NB4 (cell line): ENCODE data around the gene SLC9A3.

Experiments
- CTCF ChIP-seq: IDR thresholded peaks from one replicate; pipeline ENCODE4 v1.5.1; 2012; ENCODE audit warnings: low read depth, low read length
- MAX ChIP-seq: IDR thresholded peaks from 2 replicates; pipeline ENCODE4 v1.6.1; 2011; ENCODE audit warnings: low read depth, low read length

- TF ChIP-seq CTCF: no peak
- TF ChIP-seq MAX: no peak
These were observed 11.8 kb upstream of the SLC9A3 start for GRCh38 chr5:535846-536698.
